Kidney (tissue), 14 donors: Measurements from ENCODE around the gene CXCR5. TPM values are rescaled to one million over a fixed set of nuclear protein-coding genes. Genes with fewer than 3 reads are reported as not detected.
"Not testable (repeated sequence)": the region's sequence is repeated elsewhere in the genome, so short reads cannot be mapped to it uniquely, and the experiment has no call there.

ENCODE experiments used
- DNase-seq, 5 donors: peaks; one replicate each; pipeline ENCODE4 v3.0.0-alpha.2; 2013 to 2020
- FAIRE-seq: peaks from 2 replicates; lab custom pipeline; 2012; peaks lifted over from hg19 to GRCh38; lab: Jason Lieb, UNC
- H3K27ac ChIP-seq, 2 donors: one replicate each; pipeline ENCODE4 v1.7.0; 2013; ENCODE audit warnings: low read depth in 2 of 2, low read length in 2 of 2, inconsistent platforms in 1 of 2
- H3K27me3 ChIP-seq: one replicate; pipeline ENCODE4 v1.7.1; 2013; ENCODE audit warnings: low read length, inconsistent platforms; ENCODE audit not compliant: control insufficient read depth, insufficient read depth
- H3K36me3 ChIP-seq, 3 donors: one replicate each; pipeline versions ENCODE4 v1.7.0 to v1.7.1; 2013; ENCODE audit warnings: low read length in 3 of 3, control low read depth in 1 of 3, inconsistent platforms in 1 of 3; ENCODE audit not compliant: insufficient read depth in 3 of 3, control insufficient read depth in 2 of 3
- H3K4me1 ChIP-seq, 3 donors: one replicate each; pipeline versions ENCODE4 v1.7.0 to v1.7.1; 2013; ENCODE audit warnings: low read length in 3 of 3, inconsistent platforms in 1 of 3, low read depth in 1 of 3; ENCODE audit not compliant: control insufficient read depth in 2 of 3, insufficient read depth in 2 of 3
- H3K4me3 ChIP-seq, 3 donors: one replicate each; pipeline versions ENCODE4 v1.7.0 to v1.8.1; 2013; ENCODE audit warnings: low read length in 3 of 3, control low read depth in 1 of 3, inconsistent platforms in 1 of 3
- H3K9ac ChIP-seq, 3 donors: one replicate each; pipeline versions ENCODE4 v1.7.0 to v1.7.1; 2013; ENCODE audit warnings: low read length in 3 of 3, control low read depth in 1 of 3, inconsistent platforms in 1 of 3
- H3K9me3 ChIP-seq, 3 donors: one replicate each; pipeline versions ENCODE4 v1.7.0 to v1.7.1; 2013; ENCODE audit warnings: low read length in 3 of 3, control low read depth in 1 of 3, inconsistent platforms in 1 of 3; ENCODE audit not compliant: control insufficient read depth in 2 of 3, insufficient read depth in 1 of 3
- CTCF ChIP-seq: IDR thresholded peaks from 3 replicates; pipeline ENCODE4 v1.5.1; 2012; ENCODE audit warnings: mild to moderate bottlenecking, moderate library complexity, borderline replicate concordance; ENCODE audit not compliant: insufficient read depth; ENCODE audit errors: extremely low read depth
- intact Hi-C: fragments of 100-400 bp; cut with DNase I; formaldehyde crosslinking; loops from one replicate; pipeline ENCODE4 v1.11.1; 2022
- polyA plus RNA-seq: library from polyadenylated mRNA; stranded (reverse); fragments of 350-450 nt; fragmentation: Illumina TruSeq; extraction: RNeasy Lipid Tissue Mini Kit (QIAGEN cat#74804); gene quantifications from one replicate; pipeline ENCODE4 v1.2.3, GENCODE V29; 2014; ENCODE audit warnings: low read depth, low replicate concordance; ENCODE audit not compliant: insufficient read depth
- total RNA-seq: library from RNA; stranded (reverse); fragmentation: NEBNext Ultra II Directional; extraction: Animal tissue kit (Norgen Biotek cat#: 25700); gene quantifications from one replicate; pipeline ENCODE4 v1.2.1, GENCODE V29; 2021
- donor health status: control.
- donor health status: control.
- donor health status: control.
- donor health status: control.
- donor health status: control.
- donor health status: DM: yes; HTN: yes; CAD: no.
- donor health status: Normal renal cell carcinoma (clear cell type).

Gene CXCR5
- total and polyA plus RNA-seq, 2 donors from 2014 or later: 1.1 TPM; not detected in 1

GRCh38 chr11:118838905-118839553 is 44.7 kb upstream of the CXCR5 start:
- Histone ChIP-seq H3K36me3 (no peaks in the 10 kb centered on the region), H3K4me3 (no peak overlapping the region), H3K4me1 (no peaks in the 10 kb centered on the region), H3K27ac (no peak overlapping the region), H3K9me3 (no peaks in the 10 kb centered on the region), H3K27me3 (no peaks in the 10 kb centered on the region), H3K9ac (no peak overlapping the region)
- no peak for DNase-seq
- intact Hi-C loops: no loop called here
- no peak for TF ChIP-seq CTCF
- no peak for FAIRE-seq

GRCh38 chr11:118841469-118842242 is 42.0 kb upstream of the CXCR5 start:
- no peak for FAIRE-seq
- H3K4me3 ChIP-seq: no peak overlapping the region

GRCh38 chr11:118842369-118842768 is 41.3 kb upstream of the CXCR5 start:
- no peaks in the 10 kb centered on the region for H3K36me3 ChIP-seq

More at GRCh38 chr11:118841469-118842242, 42.0 kb upstream of the CXCR5 start:
- intact Hi-C loops: no loop called here
- no peaks in the 10 kb centered on the region for H3K27me3 ChIP-seq
- H3K27ac ChIP-seq: no peak overlapping the region
- no peaks in the 10 kb centered on the region for H3K4me1 ChIP-seq
- no peaks in the 10 kb centered on the region for H3K36me3 ChIP-seq
- DNase-seq: no peak
- no peaks in the 10 kb centered on the region for H3K9me3 ChIP-seq
- no peak overlapping the region for H3K9ac ChIP-seq
- no peak for TF ChIP-seq CTCF

GRCh38 chr11:118842843-118843242 is 40.8 kb upstream of the CXCR5 start:
- H3K36me3 ChIP-seq, FAIRE-seq, H3K4me1 ChIP-seq, H3K27me3 ChIP-seq, H3K4me3 ChIP-seq, intact Hi-C loops, H3K9ac ChIP-seq, H3K9me3 ChIP-seq, DNase-seq, H3K27ac ChIP-seq: not testable (repeated sequence)

More at GRCh38 chr11:118842369-118842768, 41.3 kb upstream of the CXCR5 start:
- H3K9me3 ChIP-seq: no peaks in the 10 kb centered on the region
- H3K27ac ChIP-seq: no peak overlapping the region
- FAIRE-seq (no peak), DNase-seq (no peak)
- no peaks in the 10 kb centered on the region for H3K4me1 ChIP-seq
- H3K9ac ChIP-seq: no peak overlapping the region
- intact Hi-C loops: no loop called here
- no peak for TF ChIP-seq CTCF
- H3K4me3 ChIP-seq: no peak overlapping the region
- no peaks in the 10 kb centered on the region for H3K27me3 ChIP-seq
